Fibroblast of lung (primary cell): ENCODE data around the gene KRT38.

Experiments used
- CTCF ChIP-seq, 2 donors: IDR thresholded peaks in 1 of 2; conservative IDR thresholded peaks in 1 of 2; 1 replicate in 1 of 2; 2 replicates in 1 of 2; pipeline ENCODE4 v1.5.1; 2011 to 2012; ENCODE audit warnings: low read length in 2 of 2, control low read depth in 1 of 2, inconsistent platforms in 1 of 2, low read depth in 1 of 2, mild to moderate bottlenecking in 1 of 2
- EZH2 ChIP-seq: IDR thresholded peaks from 2 replicates; pipeline ENCODE4 v1.5.1; 2012; ENCODE audit warnings: low read length, control low read depth, mild to moderate bottlenecking; ENCODE audit errors: missing control alignments

DNA sequence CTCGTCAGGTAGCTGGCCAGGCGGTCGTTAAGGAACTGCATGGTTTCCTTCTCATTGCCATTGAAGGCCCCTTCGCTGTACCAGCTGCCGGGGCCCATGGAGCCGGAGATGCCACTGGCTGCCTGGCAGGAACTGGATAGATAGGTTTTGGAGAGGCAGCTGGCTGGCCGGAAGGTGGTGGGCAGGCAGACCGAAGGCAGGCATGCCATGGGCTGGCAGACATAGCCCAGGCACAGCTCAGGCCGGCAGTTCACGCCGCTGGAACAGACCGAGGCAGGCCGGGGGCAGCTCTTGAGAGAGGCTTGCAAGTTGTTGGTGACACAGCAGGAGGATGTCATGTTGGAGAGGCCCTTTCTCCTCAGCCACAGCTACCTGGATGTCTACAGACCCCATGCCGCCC is 26.2 kb upstream of the KRT38 start, which contains the start of gene KRT32:
- TF ChIP-seq CTCF (conservative IDR thresholded peaks at IDR 0.05 in 1 of 2, IDR thresholded peaks at IDR 0.05 in 1 of 2; ENCODE audit: low read depth in 1 of 2, low read length in 2 of 2) (no peak), EZH2 (no peak)
